Non-pigmented ciliary epithelial cell (primary cell): ENCODE results near the gene LSAMP.
"Not testable (repeated sequence)": the region's sequence is repeated elsewhere in the genome, so short reads cannot be mapped to it uniquely, and the experiment has no call there.

Experiments used
- DNase-seq: peaks from one replicate; pipeline ENCODE4 v3.0.0-alpha.2; 2010; ENCODE audit warnings: low read depth

LSAMP gene

DNA sequence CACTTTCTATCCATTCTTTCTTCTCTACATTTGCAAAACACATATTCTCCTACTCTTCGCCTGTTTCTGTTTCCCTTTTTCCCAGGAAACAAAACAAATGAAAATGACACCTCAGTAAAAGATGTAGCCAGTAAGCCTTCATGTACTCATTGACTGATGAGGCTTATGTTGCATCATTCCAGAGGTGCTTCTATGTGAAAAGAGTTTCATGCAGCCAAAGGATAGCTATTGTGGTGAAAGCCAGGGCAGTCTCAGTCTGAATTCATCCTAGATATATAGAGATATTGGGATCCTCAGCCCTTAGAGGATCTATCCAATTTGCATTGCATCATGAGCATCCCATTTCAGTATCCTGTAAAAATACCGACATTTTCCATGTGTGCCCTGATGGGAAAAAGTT, 554.7 kb downstream of the LSAMP start:
- no peak for DNase-seq

DNA sequence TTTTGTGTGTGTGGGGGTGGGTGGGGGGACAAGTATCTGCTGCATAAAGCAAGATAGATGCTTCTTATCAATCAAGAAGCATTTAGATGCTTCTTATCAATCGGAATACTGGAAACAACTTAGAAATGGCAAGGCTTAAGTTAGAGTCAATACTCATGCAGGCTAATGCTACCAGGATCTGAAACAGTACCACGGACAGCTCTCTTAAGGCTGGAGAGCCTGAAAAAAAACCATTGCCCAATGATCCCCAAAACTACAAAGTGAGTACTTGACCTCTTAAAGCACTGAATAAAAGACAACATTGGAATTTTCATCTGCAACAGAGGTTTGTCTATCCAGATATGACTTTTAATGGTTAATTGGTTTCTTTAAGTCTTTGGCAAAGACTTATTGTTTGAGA, 559.7 kb downstream of the LSAMP start:
- no peak for DNase-seq

DNA sequence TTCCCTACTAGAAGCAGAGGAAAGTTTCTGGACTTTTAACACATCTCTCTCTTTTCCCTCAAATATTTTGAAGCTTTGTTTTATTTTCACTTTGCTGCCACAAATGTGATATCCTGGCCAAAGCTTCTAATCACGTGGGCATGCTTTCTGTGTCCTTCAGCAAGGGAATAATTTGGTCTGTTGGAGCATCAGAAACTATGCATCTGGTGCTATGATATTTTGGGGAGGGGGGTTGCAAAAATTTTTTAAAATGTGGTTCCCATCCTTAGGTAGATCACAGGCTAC, 567.7 kb downstream of the LSAMP start:
- no peak for DNase-seq

DNA sequence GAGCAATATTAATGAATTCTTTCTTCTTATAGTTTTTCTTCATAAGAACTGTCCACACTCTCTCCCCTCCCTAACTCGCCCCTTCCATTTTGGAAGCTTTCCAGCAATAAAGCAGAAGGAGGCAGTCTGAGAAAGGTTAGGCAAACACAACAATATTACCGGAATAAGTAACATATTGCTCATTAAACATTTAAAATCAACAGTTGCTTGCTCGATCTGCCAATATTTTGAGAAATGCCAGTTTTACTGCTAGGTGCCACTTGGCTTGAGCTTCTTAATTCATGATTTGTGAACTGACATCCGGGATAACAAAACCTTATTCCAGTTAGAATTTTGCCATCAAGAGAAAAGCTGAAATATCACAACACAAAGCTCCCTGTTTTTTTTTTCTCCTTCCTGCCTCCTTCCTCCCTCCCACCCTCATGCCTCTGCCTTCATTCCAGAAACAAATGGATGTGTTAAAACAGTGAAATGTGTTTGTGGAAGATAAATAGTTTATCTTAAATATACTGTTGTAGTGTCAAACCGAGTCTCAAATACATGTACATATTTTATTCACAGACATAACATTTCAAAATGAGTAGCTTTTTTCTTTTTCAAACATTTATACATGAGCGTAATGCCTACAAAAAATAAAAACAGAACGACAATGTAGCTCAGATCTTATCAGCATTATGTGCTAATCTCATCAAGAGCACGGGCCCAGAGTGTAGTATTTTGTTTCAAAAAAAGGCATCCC, 568.2 kb downstream of the LSAMP start:
- no peak for DNase-seq

DNA sequence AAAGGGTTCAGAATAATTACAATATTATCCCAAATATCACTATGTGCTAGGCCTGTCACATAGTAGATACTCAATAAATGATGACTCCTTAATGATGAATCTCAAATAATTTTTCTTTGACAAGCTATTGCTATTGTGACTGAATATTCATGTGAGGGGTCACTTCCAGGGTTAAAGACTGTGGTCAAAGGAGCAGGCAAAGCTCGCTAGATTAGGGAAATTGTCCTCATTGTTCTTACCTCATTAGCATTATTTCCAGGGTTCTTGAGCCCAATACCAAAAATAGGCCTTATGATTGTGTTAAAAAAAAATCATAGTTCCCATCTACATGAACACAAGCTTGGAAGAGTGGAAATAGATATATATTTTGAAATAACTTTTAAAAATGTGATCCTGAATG, 569.8 kb downstream of the LSAMP start:
- DNase-seq: no peak

DNA sequence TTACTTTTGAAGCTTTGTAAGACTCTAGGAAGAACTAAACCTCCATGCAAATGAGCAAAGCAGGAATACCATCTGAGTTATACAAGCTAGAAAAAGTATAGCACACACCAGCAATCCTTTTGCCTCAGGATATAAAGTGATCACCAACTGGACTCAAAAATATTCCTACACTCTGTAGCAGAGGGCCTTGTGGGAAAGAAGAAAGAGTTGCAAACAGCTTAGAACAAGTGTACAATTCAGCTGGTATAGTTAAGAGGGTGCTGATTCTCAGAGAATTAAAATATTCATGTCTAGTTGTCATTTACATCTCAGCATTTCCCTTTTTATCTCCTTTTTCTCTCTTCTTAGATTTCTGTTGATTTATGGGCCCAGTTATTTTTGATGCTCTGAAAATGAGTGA, 573.6 kb downstream of the LSAMP start:
- no peak for DNase-seq

DNA sequence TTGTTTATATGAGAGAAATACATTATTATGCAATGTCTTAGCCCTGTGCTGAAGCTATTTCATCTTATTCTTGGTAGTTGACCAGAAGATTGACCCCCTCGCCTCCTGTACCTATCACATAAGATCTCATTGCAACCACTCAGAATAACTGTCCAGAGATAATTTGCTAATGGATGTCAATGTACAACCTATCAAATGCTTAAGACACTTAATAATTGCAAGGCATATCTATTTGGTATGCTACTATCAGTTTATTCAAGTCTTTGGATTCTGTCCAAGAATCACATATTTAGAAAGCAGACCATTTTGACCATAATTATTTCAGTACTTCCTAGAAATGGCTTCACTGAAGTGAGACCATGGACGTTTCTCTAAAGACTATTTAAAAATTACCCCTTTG, 580.4 kb downstream of the LSAMP start:
- no peak for DNase-seq

DNA sequence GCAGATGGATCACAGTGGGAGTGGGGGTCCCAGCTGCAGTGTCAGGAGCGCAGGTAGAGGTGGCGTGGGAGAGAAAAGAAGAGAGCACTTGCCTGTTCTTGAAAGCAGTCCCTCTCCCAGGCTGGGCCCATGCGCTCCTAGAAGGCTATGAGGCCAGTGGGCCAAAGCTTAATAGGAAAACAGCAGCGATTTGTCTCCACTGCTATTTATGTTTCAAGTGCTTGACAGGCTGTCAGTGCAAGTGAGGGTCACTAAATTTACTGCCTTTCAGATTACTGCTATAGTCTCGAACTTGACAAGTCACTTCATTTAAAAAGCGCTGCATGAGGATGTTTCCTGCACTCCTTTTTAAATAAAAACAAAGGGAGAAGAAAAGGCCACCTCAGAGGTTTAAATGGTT, 582.4 kb downstream of the LSAMP start:
- DNase-seq: no peak

DNA sequence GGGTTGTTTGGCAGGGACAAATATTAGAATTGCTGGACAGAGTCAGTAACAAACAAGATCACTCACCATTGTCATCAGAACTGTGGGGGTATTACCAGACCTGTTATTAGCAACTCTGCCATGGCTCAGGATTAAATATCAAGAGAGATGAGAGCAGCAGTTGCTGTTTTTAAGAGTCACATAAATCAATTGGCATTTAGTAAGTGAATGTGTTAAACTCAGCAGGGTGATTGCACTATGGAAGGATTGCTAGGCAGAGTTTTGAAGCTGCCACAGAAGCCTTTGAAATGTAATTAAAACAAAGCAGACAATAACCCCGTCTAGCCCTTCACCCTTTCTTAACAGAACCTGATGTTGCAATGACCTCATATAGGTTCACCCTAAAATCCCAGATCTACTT, 583.2 kb downstream of the LSAMP start:
- no peak for DNase-seq

DNA sequence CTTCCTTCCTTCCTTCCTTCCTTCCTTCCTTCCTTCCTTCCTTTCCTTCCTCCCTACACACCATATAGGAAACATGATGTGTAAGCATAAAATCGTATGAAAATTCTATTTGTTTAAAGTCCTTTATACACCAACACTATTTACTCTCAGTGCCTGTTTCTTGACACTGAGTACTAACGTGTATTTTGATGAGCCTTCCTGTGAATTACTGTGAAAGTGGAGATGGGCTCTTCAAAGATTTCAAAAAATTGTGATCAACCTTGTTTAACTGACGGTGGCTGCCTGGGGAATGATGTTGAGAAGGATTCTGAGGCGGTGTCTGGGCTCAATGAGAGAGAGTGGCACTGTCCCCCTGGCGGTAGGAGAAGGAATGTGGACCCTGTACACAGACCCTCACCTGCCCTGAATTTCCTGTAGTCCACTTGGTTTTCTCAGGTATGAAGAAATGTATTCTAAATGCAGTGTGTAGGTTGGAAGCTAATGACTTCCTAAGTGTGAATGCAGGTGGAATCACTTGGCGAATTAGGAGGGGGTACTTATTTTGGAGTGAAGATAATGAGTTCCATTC, 584.0 kb downstream of the LSAMP start:
- no peak for DNase-seq

DNA sequence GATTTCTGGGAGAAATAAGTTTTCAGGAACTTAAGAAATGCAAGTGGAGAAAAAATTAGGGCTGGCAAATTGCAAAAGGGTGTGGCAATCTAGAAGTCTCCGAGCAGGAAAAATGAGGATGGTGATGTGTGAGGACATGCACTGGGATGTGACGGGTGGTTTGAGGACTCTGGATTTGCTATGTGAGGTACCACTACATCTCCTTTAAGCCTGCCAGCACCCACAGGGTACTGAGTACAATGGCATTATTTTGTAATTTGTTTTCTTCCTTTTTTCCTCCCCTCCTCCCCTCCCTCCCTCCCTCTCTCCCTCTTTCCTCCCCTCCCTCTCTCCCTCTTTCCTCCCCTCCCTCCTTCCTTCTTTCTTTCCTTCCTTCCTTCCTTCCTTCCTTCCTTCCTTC, 584.5 kb downstream of the LSAMP start:
- DNase-seq: no peak

DNA sequence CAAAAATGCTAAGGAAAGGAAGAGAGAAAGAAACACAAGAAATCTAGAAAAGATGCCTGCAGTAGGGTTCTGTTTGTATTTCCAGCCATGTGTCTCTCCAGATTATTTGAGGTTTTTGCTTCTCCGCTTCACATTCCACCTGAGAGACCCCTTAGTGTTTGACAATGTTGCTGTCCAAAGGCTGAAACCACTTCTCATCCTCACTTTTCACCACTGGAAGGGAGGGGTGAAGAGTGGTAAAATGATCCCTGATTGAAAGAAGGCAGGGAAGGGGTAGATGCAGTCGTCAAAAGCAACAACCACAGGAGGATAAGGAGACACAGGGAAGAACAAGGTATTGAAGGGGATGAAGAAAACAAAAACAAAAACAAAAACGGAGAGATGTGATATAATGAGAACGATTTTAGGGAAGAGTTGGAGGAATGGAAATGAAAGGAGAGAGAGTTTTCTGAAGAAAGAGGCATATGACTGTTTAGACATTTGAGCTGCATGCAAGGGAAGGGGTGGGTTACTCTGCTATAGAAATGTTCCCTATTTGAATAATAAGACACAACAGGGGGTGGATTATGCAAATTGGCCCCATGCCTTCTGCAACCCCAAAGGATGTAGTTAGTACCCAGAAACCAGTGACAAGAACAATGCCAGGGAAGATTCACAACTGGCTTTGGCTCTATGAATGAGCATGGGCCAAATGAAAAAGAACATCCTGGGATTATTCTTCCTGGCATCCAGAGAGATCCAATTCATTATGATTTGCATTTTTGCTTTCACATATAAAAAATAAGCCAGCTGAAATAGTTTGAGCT, 586.1 kb downstream of the LSAMP start:
- DNase-seq: no peak

DNA sequence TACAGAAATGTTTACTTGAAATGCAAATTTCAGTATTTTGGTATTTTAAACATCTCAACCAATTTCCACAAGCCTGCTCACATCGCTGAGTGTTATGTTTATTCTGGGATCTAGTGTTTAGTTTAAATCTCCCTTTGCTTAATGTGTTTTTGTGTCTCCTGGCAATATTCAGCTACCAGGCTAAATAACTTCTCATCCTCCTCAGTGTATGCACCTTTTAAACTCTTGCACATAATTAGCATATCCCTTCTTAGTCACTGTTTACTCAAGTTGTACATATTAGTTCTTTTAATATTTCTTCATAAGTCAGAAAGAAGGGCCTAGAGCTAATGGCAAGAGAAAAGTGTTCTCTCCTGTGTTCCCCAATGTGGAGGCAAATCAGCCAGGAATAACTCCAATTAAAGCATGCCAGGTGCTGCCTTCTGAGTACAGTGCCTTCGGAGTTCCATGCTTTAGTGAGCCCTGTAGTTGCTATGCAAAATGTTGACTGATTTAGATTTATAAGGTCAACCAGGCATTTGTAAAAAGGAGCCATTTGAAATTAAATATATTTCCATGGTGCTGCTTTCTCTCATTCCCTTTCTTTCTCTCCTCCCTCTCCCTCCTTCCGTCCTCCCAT, 587.7 kb downstream of the LSAMP start:
- DNase-seq: no peak

DNA sequence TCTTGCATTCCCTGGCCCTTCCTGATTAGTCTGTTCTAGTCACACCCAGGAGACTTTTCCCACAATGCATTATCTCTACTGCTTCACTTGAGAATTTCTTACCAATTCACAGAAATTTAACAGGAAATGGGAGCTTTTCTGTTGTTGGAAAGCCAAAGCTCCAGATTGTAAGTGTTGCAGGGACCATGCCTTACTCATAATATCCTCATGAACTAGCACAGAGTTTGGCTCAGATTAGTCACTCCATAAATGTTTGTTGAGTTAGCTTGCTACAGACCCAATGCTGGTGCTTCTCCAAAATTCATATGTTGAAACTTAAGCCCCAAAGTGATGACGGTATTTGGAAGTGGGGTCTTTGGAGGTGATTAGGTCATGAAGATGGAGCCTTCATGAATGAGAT, 589.4 kb downstream of the LSAMP start:
- DNase-seq: no peak

DNA sequence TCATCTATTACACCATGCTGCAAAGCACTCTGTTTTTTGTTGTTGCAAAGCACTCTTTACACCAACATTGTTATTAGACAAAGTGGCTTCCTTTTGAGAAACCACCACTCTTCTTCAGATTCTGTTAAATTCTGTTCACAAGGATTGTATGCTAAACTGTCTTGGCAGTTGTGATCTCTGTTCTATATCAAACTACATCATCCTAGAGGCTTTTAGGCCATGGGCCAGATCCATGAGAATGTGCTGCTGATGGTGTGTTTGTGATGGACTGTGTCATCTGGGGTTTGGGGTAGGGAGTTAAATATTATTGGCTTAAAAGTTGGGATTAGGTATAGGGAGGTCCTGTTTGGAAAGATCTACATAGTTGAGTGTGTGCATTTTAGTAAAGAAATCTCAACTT, 592.2 kb downstream of the LSAMP start:
- DNase-seq: no peak

DNA sequence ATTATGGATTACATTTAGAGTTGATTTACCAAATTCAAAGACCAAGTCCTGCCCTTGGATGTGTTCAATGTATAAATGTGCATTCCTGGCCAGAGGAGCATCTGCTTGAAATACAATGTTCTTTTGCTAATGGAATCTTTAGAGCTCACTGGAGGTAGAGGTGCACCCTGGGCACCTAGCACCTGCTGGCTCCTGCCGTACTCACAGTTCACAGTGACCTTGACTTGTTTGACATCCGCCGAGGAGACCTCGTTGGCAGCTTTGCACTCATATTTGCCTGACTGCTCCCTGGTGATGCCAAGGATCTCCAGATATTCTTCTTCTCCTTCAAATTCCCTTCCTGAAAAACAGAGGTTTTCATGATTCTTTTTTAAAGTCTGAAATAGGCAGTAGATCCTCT, 593.0 kb downstream of the LSAMP start:
- DNase-seq: no peak

DNA sequence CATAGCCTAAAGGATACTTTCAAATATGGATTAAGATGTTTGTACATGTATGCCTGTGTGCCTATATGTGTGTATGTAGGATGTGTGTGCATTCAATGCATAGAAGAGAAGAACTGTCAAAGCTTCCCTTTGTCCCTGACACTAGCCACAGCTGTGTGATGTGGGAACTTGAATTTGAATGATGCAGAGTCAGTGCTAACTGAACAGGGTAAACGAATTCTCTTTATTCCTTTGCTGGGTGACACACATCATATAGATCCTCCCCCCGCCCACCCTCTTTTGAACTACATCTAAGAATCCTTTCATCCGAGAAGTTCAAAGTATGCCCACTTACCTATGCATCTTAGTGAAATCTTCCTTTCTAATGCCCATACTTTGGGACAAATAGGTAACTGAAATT, 593.7 kb downstream of the LSAMP start:
- no peak for DNase-seq

DNA sequence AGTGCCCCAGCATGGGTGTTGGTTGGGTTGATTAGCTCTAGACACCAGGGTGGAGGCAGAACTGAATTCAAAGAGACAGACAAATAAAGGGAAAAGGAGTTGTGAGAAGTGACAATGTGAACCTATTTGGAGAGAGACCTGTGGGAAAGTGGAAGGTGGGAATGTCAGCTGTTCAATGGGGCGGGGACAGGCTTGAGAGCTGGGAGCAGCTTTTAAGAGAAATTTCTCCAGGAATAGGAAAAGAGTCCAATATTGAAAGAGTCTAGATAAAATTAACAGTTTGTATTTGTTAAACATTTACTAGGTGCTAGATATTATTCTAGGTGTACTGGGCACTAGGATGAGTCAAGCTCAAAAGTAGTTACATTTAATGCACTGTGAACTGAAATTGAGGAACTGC, 596.6 kb downstream of the LSAMP start:
- DNase-seq: no peak

DNA sequence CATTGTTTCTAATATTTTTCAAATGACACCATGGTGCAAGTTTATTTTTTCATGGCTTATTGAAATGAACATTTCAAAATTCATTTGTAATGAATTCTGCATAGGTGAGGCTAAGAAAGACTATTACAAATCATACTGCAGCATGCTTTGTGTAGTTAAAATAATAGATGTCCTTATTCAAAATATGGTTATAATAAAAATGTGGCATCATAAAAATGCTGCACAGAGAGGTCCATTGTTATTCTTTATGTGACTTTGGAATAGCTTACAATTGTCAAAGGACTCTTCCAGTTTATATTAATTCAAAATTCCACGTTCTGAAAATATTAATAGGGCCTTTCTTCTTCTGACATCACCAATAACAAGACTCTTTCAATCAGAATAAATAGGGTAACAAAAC, 599.3 kb downstream of the LSAMP start:
- DNase-seq: no peak

DNA sequence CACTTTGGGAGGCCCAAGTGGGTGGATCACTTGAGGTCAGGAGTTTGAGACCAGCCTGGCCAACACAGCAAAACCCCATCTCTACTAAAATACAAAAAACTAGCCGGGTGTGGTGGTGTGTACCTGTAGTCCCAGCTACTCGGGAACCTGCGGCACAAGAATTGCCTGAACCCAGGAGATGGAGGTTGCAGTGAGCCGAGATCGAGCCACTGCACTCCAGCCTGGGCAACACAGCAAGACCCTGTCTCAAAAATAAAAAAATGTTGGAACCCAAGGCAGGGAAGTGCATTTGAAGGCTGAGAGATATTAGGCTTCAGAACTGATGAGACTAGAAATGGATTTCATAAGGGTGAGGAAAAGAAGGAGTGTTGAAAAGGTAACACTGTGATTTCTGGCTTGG, 600.6 kb downstream of the LSAMP start:
- DNase-seq: not testable (repeated sequence)

DNA sequence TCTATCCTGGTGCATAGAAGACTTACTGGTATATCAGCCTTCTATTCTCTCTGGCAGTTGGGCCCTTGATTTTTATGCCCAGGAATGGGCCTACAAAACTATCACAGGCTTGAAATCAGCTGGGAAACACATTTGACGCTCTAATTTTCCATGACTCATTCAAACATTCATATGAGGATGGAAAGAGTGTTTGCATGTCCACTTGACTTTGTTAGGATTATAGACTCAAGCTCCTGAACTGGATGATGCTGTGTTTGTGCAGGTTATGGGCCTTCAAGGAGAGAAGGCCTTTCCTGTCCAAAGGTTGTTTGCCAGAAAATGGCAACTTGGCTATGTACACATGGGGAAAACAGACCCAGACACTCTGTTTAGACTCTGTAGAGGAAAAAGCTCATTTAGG, 602.1 kb downstream of the LSAMP start:
- DNase-seq: no peak

DNA sequence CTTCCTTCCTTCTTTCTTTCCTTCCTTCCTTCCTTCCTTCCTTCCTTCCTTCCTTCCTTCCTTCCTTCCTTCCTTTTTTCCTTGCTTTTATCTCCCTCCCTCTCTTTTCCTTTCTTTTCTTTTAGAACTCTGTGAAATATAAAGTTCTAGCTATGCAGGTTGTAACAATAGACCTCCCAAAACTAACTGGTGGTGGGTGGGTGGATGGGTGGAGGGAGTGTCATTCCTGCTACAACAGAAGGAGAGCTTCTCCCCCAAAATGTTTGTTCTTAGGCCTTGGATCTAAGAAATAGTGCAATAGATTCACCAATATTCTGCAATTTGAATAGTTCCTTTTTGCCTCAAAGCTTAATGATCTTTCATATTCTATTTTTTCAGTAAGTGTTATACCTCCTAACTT, 606.0 kb downstream of the LSAMP start:
- DNase-seq: no peak

DNA sequence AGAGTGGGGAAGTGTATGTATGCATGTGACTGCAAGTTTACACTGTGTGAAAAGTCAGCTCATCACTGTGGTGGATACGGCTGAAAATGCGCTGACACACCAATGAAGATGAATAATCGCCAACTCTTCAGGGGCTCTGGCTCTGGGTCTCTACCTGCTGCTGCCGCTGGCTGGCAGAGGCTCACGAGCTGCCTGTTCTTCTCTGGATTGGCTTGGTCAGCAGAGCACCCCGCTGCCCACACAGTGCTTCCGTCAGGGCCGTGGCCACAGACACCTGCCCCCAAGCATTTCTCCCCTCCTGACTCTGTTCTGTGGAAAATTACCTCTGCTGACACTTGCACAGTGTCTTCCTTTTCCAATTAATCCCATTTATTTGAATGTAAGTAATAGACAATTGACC, 606.5 kb downstream of the LSAMP start:
- no peak for DNase-seq
